GM19035 (cell line): ENCODE data around the gene CES4A.
"Not testable (repeated sequence)": the region's sequence is repeated elsewhere in the genome, so short reads cannot be mapped to it uniquely, and the experiment has no call there.

Experiments
- ATAC-seq: cut with Tn5 transposase; IDR thresholded peaks from one replicate; pipeline ENCODE4 v1.9.1; 2021; ENCODE audit not compliant: unreplicated experiment

The CES4A gene

GRCh38 chr16:66955363-66956153 lies 32.8 kb upstream of the CES4A start:
- not testable (repeated sequence) for ATAC-seq

GRCh38 chr16:66956154-66956457 lies 32.3 kb upstream of the CES4A start:
- ATAC-seq, result not testable (repeated sequence)

DNA sequence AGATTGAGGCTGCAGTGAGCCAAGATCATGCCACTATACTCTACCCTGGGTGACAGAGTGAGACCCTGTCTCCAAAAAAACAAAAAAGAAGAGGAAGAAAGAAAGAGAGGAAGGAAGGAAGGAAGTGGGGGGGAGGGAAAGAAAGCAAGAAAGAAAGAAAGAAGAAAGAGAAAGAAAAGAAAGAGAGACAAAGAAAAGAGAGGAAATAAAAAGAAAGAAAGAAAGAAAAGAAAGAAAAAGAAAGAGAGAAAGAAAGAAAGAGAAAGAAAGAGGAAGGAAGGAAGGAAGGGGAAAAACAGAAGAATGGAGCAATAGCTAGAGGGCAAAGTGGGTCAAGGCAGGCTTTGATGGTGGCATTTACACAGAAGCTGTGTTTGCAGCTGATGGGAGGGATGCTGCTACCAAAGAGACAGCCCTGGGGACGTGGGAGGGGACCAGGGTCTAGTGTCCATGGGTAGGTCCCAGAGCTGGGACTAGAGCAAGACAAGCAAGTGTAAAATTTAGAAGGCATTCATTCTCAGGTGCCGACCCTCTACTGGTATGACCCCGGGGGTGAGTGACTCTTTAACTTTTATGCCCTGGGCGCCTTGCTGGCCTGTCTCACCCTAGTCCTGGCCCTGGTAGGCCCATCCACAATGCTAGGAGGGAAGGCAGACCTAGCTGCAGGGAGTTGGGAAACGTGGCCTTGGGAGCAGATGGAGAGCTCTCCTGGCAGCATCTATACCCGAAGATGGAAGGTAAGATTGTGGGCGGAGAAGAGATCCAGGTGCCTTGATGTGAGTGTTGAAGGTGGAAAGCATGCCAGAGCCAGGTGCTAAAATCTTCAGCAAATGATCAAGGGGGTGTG lies 29.3 kb upstream of the CES4A start:
- no peak for ATAC-seq

DNA sequence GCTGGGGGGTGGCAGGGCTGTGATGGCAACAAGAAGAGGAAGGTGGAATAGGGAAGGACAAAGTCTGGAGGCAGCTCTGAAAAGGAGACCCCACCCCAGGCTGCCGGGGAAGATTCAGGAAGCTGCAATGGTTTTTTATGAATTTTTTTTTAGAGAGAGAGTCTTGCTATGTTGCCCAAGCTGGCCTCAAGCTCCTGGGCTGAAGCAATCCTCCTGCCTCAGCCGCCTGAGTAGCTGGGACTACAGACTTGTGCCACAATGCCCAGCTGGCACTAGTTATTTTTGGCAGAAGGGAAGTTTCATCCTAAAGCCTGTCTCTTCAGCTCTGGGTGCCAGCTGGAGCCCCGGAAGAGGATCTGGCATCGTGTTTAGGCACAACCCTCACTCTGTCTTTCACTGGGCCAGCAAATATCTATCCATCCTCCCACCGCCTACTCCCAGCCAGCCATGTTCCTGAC lies 28.7 kb upstream of the CES4A start:
- no peak for ATAC-seq

GRCh38 chr16:66960270-66960669 lies 28.1 kb upstream of the CES4A start:
- no peak for ATAC-seq

DNA sequence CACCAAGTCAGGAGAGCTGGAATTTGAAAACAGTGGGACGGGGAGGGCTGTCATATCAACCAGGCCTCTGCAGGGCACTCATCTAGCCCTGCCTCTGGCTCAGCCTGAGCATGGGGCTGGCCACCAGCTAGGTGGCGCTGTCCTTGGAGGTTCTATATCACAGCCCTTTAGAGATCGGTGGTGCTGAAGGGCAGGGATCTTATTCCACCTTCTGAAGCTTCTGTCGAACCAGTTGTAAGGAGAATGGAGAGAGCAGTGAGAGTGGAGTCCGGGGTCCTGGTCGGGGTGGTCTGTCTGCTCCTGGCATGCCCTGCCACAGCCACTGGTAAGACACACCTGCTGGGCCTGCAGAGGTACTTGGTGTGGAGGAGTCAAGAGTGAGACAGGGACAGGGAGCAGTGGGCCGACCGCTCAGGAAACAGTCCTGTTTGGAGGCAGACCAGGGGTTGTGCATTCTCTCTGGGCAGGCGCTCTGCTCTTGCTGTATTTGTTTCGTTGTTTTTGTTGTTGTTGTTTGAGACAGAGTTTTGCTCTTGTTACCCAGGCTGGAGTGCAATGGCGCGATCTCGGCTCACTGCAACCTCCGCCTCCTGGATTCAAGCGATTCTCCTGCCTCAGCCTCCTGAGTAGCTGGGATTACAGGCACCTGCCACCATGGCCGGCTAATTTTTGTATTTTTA lies 27.2 kb upstream of the CES4A start, which contains the start of gene CES3:
Gene CES3, plus strand, starts transcription at position 202 of the 680 bp plus-strand sequence. Its CDS starts 42 bp downstream, at position 244.
- peak; percentile 70 for ATAC-seq

- no peak for ATAC-seq
Measured at GRCh38 chr16:66961914-66962313, 26.5 kb upstream of the CES4A start.

- no peak for ATAC-seq
Measured at GRCh38 chr16:66964049-66964448, 24.3 kb upstream of the CES4A start.

GRCh38 chr16:66968847-66969246 lies 19.5 kb upstream of the CES4A start:
- no peak for ATAC-seq

DNA sequence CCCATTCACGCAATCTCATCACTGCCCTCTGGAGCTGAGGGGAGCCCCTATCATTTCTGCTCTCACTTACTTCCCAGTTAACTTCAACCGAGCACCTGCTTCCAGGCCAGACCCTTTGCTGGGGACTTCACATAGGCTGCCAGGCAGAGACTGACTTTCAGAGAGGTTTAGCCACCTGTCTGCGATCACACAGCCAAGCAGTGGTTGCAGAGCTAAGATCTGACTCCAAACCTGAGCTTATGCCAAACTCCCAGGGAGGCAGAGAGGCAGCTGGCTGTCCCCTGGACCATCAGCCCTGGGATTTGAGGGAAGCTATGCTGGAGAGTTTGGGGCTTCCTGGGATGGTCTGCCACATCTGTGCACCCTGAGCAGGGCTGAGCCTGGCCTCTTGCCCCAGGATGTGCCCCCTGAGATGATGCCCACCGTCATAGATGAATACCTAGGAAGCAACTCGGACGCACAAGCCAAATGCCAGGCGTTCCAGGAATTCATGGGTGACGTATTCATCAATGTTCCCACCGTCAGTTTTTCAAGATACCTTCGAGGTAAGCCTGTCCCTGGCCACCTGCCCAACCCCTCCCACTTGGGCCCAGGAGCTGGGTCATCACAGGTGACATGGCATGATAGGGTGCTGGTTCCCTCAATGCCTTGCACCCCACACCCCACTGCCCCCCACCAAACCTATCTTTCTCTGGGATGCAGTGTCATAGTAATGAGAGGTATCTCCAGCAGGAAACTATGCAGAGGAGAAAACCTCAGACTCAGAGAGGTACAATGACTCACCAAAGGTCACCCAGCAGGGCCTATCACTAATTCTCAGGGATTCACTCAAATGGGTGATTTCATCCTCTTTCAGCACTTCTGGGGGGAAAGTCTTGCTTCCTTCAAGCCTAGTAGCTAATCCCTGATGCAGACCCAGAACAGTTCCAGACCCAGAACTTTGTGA lies 17.3 kb upstream of the CES4A start:
- no peak for ATAC-seq

GRCh38 chr16:66972983-66973382 lies 15.4 kb upstream of the CES4A start:
- no peak for ATAC-seq

DNA sequence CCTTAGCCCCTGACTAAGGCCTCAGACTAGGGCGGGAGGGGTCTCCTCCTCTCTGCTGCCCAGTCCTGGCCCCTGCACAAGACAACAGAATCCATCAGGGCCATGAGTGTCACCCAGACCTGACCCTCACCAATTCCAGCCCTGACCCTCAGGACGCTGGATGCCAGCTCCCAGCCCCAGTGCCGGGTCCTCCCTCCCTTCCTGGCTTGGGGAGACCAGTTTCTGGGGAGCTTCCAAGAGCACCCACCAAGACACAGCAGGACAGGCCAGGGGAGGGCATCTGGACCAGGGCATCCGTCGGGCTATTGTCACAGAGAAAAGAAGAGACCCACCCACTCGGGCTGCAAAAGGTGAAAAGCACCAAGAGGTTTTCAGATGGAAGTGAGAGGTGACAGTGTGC lies 14.7 kb upstream of the CES4A start:
- no peak for ATAC-seq

- ATAC-seq, result not testable (repeated sequence)
Measured at GRCh38 chr16:66974156-66974931, 14.0 kb upstream of the CES4A start.

- ATAC-seq, result not testable (repeated sequence)
Measured at GRCh38 chr16:66974932-66975246, 13.5 kb upstream of the CES4A start.

DNA sequence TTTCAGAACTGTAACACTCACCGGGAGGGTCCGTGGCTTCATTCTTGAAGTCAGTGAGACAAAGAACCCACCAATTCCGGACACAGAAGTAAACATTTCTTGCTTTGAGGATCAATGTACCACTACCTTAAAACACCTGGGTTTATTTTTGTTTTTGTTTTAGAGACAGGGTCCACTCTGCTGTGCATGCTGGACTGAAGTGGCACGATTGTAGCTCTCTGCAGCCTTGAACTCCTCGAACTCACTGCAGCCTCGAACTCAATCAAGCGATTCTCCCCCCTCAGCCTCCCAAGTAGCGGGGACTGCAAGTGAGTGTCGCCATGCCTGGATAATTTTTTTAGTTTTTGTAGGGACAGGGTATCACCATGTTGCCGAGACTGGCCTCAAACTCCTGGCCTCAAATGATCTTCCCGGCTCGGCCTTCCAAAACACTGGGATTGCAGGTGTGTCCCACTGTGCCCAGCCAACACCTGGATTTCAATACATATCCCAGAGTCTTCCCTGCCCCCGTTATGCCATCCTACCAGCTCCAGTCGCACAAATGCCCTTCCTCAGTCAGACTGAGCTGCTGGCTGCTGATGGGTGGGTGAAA lies 13.0 kb upstream of the CES4A start:
- ATAC-seq, result no peak

- ATAC-seq, result no peak
Measured at GRCh38 chr16:66976746-66977145, 11.6 kb upstream of the CES4A start.

DNA sequence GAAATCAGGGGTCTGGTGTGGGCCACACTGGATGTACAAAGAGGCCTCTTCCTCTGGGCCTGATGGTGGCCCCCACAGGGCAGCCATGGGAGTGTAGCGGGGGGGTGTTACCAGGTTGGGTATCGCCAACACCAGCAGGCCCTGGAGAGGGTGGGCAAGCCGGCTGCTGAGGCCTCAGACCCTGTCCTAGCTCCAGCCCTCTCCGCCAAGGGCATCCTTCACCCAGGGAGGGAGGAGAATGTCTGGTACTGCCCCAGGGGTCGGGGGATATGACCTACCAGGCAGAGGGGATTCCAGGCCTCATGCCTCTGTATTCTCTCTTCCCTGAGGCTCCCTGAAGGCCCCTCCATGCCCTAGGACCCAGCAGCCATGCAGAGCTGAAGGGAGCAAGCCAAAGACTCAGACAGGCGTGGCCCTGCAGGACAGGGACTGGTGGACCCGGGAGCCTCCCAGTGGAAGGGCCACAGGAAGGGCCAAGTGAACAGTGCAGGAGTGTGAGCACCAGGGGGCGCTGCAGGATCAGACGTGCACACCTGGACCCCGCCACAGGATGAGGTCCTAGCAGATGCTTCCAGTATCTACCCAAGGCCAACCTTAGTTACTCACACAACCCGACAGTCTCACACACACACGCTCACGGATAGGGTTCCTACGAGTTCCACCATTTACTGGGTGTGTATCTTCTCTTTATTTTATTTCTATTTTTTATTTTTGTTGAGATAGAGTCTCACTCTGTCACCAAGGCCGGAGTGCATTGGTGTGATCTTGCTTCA lies 10.9 kb upstream of the CES4A start:
- peak; percentile 52 for ATAC-seq

DNA sequence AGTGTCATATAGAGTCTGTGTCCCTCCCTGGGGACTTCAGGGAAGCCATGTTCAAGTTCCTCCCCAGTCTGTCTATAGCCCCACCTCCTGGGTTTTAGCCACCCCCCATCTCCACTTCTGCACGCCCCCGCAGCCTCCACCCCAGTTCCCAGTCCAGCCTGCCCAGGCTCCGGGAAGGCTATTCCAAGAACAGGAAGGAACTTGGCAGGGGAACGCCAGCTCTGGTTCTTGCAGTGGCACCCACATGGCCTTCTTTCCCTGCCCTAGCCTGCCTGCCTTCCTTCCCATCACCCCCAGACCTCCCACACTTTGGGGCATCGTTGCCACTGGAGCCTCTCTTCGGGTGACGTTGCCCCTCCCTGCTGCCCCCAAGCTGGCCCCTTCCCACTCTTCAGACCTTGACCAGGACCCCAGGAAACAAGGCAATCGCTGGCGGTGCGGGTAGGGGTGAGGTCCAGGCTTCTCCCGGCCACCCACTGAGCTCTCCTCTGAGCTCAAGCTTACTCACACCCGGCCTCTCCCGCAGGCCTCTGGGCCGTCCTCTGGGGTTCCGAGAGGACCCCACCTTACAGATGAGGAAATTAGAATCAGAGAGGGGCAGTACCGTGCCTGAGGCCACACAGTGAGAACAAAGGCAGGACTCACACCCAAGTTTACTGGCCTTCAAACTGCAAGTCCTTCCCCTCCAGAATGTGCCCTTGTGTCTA lies 9.2 kb upstream of the CES4A start:
- ATAC-seq, result no peak
